ENCODE measurements around the gene PTGES2. TPM values are rescaled to one million over a fixed set of nuclear protein-coding genes. Genes with fewer than 3 reads are reported as not detected.
"Not testable (repeated sequence)": the region's sequence is repeated elsewhere in the genome, so short reads cannot be mapped to it uniquely, and the experiment has no call there.

Gene PTGES2
- total RNA-seq, 2 experiments from 2014 or later = 51.0 to 56.4 TPM

- peaks cover 30% of the 10 kb centered on the region for H3K4me1 Mint-ChIP-seq
- not testable (repeated sequence) for DNase-seq; ATAC-seq; H3K9me3 Mint-ChIP-seq (ENCODE audit: low read depth); H3K27me3 Mint-ChIP-seq
- peak overlapping the region; percentile 96 for H3K27ac Mint-ChIP-seq
- H3K36me3 Mint-ChIP-seq = peaks cover 23% of the 10 kb centered on the region
- CTCF ChIA-PET = interaction anchor here (0.9 to 2.0 kb wide), 7 partner anchors 12 to 129 kb away, joined by 3 to 13 read pairs (median 3); no protein-coding TSS in a partner anchor
- peak overlapping the region; percentile 73 for H3K4me3 Mint-ChIP-seq
Measured at GRCh38 chr9:128071475-128071874, 56.1 kb downstream of the PTGES2 start.

GRCh38 chr9:128070874-128071273, 56.7 kb downstream of the PTGES2 start:
- no peak for DNase-seq
- H3K4me3 Mint-ChIP-seq = peak overlapping the region; percentile 56
- peaks cover 24% of the 10 kb centered on the region for H3K36me3 Mint-ChIP-seq
- H3K27ac Mint-ChIP-seq = peak overlapping the region; percentile 96
- no peaks in the 10 kb centered on the region for H3K27me3 Mint-ChIP-seq
- no peak for ATAC-seq
- CTCF ChIA-PET = no interaction called here
- H3K9me3 Mint-ChIP-seq (ENCODE audit: low read depth) = no peaks in the 10 kb centered on the region
- H3K4me1 Mint-ChIP-seq = peaks cover 36% of the 10 kb centered on the region

Other genes starting within 250 kb of the PTGES2 start
- 10 to 100 TPM; 75.7 to 93.5 TPM for gene ST6GALNAC6, start 228.1 kb downstream of the PTGES2 start, total RNA-seq
- 10 to 100 TPM; 64.7 to 71.4 TPM for gene ST6GALNAC4, start 210.7 kb downstream of the PTGES2 start, total RNA-seq
- 1 to 10 TPM; 1.8 to 2.6 TPM for gene PIP5KL1, start 197.0 kb downstream of the PTGES2 start, total RNA-seq
- gene DPM2, start 189.9 kb downstream of the PTGES2 start, total RNA-seq = 10 to 100 TPM; 51.4 to 53.5 TPM
- gene EEIG1, start 146.7 kb downstream of the PTGES2 start, total RNA-seq = 100 to 1,000 TPM in 1 of 2 experiments, 10 to 100 TPM in 1; 60.8 to 116 TPM
- 10 to 100 TPM; 13.8 to 16.7 TPM for gene NAIF1, start 60.4 kb downstream of the PTGES2 start, total RNA-seq
- gene SLC25A25, start 59.5 kb downstream of the PTGES2 start, total RNA-seq = 10 to 100 TPM; 16.5 to 18.1 TPM
- gene LCN2, start 21.7 kb upstream of the PTGES2 start, total RNA-seq = not detected
- 10 to 100 TPM; 85.1 to 85.3 TPM for gene BBLN, start 32.5 kb upstream of the PTGES2 start, total RNA-seq
- 100 to 1,000 TPM; 140 to 153 TPM for gene CIZ1, start 63.8 kb upstream of the PTGES2 start, total RNA-seq
- gene DNM1, start 75.7 kb upstream of the PTGES2 start, total RNA-seq = under 1 TPM; 0.40 to 0.79 TPM
- 10 to 100 TPM; 47.6 to 57.2 TPM for gene GOLGA2, start 148.3 kb upstream of the PTGES2 start, total RNA-seq
- gene SWI5, start 148.5 kb upstream of the PTGES2 start, total RNA-seq = 10 to 100 TPM; 11.8 to 12.1 TPM
- gene TRUB2, start 194.7 kb upstream of the PTGES2 start, total RNA-seq = 10 to 100 TPM; 22.3 to 34.2 TPM
- gene COQ4, start 195.1 kb upstream of the PTGES2 start, total RNA-seq = 10 to 100 TPM; 29.8 to 41.1 TPM
- 10 to 100 TPM; 19.3 to 26.1 TPM for gene SLC27A4, start 212.8 kb upstream of the PTGES2 start, total RNA-seq
- gene URM1, start 243.6 kb upstream of the PTGES2 start, total RNA-seq = 10 to 100 TPM; 61.4 to 81.0 TPM